GM12878 (cell line): ENCODE results near the gene PDCD1LG2. TPM values are rescaled to one million over a fixed set of nuclear protein-coding genes. Genes with fewer than 3 reads are reported as not detected.
"Not testable (repeated sequence)": the region's sequence is repeated elsewhere in the genome, so short reads cannot be mapped to it uniquely, and the experiment has no call there.

ENCODE experiments used
- ATAC-seq: fragments of 200-7000 bp; cut with Tn5 transposase; 3 replicates; pipeline ENCODE4 v1.9.1; 2020; ENCODE audit warnings: mild to moderate bottlenecking, moderate library complexity
- BruUV-seq: library from RNA; stranded (reverse); fragments of 400-500 nt; replicated peaks from 2 replicates; lab custom pipeline; 2021; lab: Mats Ljungman, UMichigan
- CTCF ChIA-PET: fragments of 300-600 bp; sonication (Branson Sonifier 250); formaldehyde crosslinking; extraction: SDS; loops from one replicate; lab custom pipeline; 2021; ENCODE audit warnings: inconsistent platforms; lab: Yijun Ruan, JAX
- POLR2A ChIA-PET: fragments of 350-600 bp; formaldehyde crosslinking; extraction: SDS; loops from one replicate; lab custom pipeline; 2021; ENCODE audit warnings: inconsistent platforms; lab: Charles Lee
- RAD21 ChIA-PET: fragments of 300-600 bp; sonication (Branson Sonifier 250); formaldehyde crosslinking; loops from one replicate; lab custom pipeline; 2023; ENCODE audit warnings: antibody characterized with exemption; ENCODE audit not compliant: unreplicated experiment; lab: Charles Lee
- SMC1A ChIA-PET: fragments of 300-600 bp; sonication (Branson Sonifier 250); formaldehyde crosslinking; loops from one replicate; lab custom pipeline; 2023; ENCODE audit not compliant: unreplicated experiment, uncharacterized antibody; lab: Charles Lee
- DNase-seq: peaks from one replicate; pipeline ENCODE4 v3.0.0-alpha.2; 2011; ENCODE audit warnings: low read depth, low spot score
- FAIRE-seq: peaks from 3 replicates; lab custom pipeline; 2011; peaks lifted over from hg19 to GRCh38; lab: Jason Lieb, UNC
- H2AFZ ChIP-seq: 2 replicates; pipeline ENCODE4 v1.6.0; 2011; ENCODE audit warnings: low read depth, low read length, control low read depth; ENCODE audit not compliant: control insufficient read depth
- H3K27ac ChIP-seq: 2 replicates; pipeline ENCODE4 v1.5.1; 2011; ENCODE audit warnings: control low read depth; ENCODE audit not compliant: control insufficient read depth, insufficient read depth
- H3K27me3 ChIP-seq, 2 experiments: replicated peaks in 1 of 2; 2 replicates each; pipeline versions ENCODE4 v1.6.0 to v1.6.1; 2011; ENCODE audit warnings: low read length in 1 of 2; ENCODE audit not compliant: control insufficient read depth in 2 of 2, insufficient read depth in 2 of 2
- H3K36me3 ChIP-seq, 2 experiments: 2 replicates each; pipeline ENCODE4 v1.5.1; 2011; ENCODE audit warnings: low read length in 1 of 2; ENCODE audit not compliant: control insufficient read depth in 2 of 2, insufficient read depth in 2 of 2
- H3K4me1 ChIP-seq: 2 replicates; pipeline ENCODE4 v1.6.1; 2011; ENCODE audit warnings: mild to moderate bottlenecking, low read length, moderate library complexity, mixed read lengths; ENCODE audit not compliant: control insufficient read depth, insufficient read depth
- H3K4me2 ChIP-seq: 2 replicates; pipeline ENCODE4 v1.6.0; 2011; ENCODE audit warnings: control low read depth; ENCODE audit not compliant: control insufficient read depth, insufficient read depth
- H3K4me3 ChIP-seq: fragments of 200-600 bp; sonication (generic); 2 replicates; pipeline ENCODE4 v1.5.1; 2016
- H3K79me2 ChIP-seq: 2 replicates; pipeline ENCODE4 v1.6.0; 2011; ENCODE audit warnings: low read length; ENCODE audit not compliant: control insufficient read depth, insufficient read depth
- H3K9ac ChIP-seq: 2 replicates; pipeline ENCODE4 v1.8.0; 2011; ENCODE audit warnings: low read length, control low read depth, mixed read lengths; ENCODE audit not compliant: control insufficient read depth, insufficient read depth
- H3K9me3 ChIP-seq: replicated peaks from 3 replicates; pipeline ENCODE4 v1.5.1; 2011; ENCODE audit warnings: mild to moderate bottlenecking, low read length; ENCODE audit not compliant: control insufficient read depth, insufficient read depth
- H4K20me1 ChIP-seq: 2 replicates; pipeline ENCODE4 v1.6.0; 2011; ENCODE audit not compliant: control insufficient read depth, insufficient read depth
- MTA3 ChIP-seq: IDR thresholded peaks from 2 replicates; pipeline ENCODE4 v1.6.1; 2012; ENCODE audit warnings: low read length, inconsistent platforms, borderline replicate concordance
- SIN3A ChIP-seq: IDR thresholded peaks from 2 replicates; pipeline ENCODE4 v1.6.1; 2012; ENCODE audit warnings: low read depth, low read length, improper control_type of control experiment
- WGBS: methylation state at CpG from one replicate; pipeline ENCODE4 v1.1.6; 2016; ENCODE audit warnings: low lambda C conversion rate; ENCODE audit not compliant: insufficient replicate concordance, insufficient coverage; ENCODE audit errors: missing lambda C conversion rate; 5-methylcytosine and 5-hydroxymethylcytosine counted together
- in situ Hi-C: fragments of 300-500 bp; cut with MboI; formaldehyde crosslinking; loops from 9 replicates; pipeline ENCODE4 v1.14.3; 2018; ENCODE audit warnings: mixed read lengths
- intact Hi-C: fragments of 100-400 bp; cut with micrococcal nuclease; formaldehyde crosslinking; loops from one replicate; pipeline ENCODE4 v1.14.2; 2022; ENCODE audit not compliant: unreplicated experiment
- polyA plus RNA-seq, 11 experiments: library from polyadenylated mRNA; depleted of rRNA in 4 of 11; unstranded in 6 of 11; stranded (reverse) in 5 of 11; fragments of >200 nt; fragmentation: Nextera tagmentation in 4 of 11; fragmentation: Illumina TruSeq in 1 of 11; extraction: Ambion mirVana in 4 of 11; extraction: Trizol in 1 of 11; gene quantifications; 1 replicate in 1 of 11; 2 replicates in 10 of 11; pipeline versions ENCODE4 v1.2.1 to v1.2.3, GENCODE V29; 2011 to 2016; ENCODE audit warnings: inconsistent platforms in 2 of 11, missing spikeins in 2 of 11, low read depth in 1 of 11
- total RNA-seq, 4 experiments: library from RNA; depleted of rRNA in 3 of 4; stranded (reverse); fragments of >200 nt in 3 of 4; fragmentation: Illumina TruSeq in 1 of 4; extraction: Trizol in 1 of 4; gene quantifications; 2 replicates each; pipeline versions ENCODE4 v1.2.1 to v1.2.3, GENCODE V29; 2013 to 2021
- TF ChIP-seq, protein P1 (sequence below): fragments of 450-650 bp; formaldehyde crosslinking; IDR thresholded peaks from 2 replicates; pipeline ENCODE4 v1.4.0; 2022; ENCODE audit warnings: mild to moderate bottlenecking, moderate library complexity

Gene PDCD1LG2
- total and polyA plus RNA-seq, 10 of the 15 experiments (the other 5 are each of a cell fraction or from before 2014, with no cell fraction given) = 1.5 to 37.3 (median 3.0) TPM

DNA sequence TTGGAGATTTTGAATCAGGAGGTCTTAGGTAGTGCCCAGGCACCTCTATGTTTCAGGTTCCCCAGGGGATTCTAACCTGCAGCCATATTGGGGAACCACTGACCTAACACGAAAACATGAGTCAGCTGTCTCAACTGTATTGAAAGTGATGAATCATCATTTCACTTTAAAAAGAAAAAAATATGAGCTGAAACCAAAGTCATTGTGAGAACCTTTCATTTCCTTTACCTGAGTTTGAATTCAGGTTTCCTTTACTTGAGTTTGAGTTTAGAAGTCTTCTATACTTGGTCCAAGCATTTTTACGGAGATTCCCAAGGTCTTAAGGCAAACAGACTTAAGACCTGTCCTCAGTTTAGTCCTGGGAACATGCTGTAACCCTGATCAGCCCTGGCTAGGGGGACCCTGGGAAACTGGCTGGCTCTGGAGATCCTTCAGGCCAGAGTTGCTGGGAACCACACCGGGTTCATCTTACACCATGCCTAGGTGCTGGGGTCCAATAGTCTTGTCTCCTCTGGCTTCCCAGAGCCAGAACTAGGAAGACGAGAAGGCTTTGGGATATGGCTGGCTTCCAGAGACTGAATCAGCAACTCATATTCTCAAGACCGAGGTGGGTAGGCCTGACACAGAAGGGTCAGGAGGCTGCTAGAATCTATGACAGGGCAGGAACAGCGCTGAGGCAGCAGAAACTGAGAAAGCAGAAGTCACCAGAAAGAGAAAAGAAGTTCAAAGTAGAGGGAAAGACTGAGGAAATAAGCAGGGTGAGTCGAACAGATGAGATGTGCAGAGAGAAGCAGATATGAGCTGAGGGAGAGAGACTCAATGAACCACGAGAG, 16.4 kb upstream of the PDCD1LG2 start (continued):
- TF ChIP-seq MTA3 = peak; percentile 68; the same call in 1 of the 2 replicates
- 0 out of 2 replicates have a peak, but pooled peaks have one; percentile 13 for TF ChIP-seq SIN3A
- TF ChIP-seq, protein P1, sequence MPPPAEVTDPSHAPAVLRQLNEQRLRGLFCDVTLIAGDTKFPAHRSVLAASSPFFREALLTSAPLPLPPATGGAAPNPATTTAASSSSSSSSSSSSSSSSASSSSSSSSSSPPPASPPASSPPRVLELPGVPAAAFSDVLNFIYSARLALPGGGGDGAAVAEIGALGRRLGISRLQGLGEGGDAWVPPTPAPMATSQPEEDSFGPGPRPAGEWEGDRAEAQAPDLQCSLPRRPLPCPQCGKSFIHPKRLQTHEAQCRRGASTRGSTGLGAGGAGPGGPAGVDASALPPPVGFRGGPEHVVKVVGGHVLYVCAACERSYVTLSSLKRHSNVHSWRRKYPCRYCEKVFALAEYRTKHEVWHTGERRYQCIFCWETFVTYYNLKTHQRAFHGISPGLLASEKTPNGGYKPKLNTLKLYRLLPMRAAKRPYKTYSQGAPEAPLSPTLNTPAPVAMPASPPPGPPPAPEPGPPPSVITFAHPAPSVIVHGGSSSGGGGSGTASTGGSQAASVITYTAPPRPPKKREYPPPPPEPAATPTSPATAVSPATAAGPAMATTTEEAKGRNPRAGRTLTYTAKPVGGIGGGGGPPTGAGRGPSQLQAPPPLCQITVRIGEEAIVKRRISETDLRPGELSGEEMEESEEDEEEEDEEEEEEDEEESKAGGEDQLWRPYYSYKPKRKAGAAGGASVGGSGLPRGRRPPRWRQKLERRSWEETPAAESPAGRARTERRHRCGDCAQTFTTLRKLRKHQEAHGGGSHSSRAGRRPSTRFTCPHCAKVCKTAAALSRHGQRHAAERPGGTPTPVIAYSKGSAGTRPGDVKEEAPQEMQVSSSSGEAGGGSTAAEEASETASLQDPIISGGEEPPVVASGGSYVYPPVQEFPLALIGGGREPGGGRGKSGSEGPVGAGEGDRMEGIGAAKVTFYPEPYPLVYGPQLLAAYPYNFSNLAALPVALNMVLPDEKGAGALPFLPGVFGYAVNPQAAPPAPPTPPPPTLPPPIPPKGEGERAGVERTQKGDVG (CRISPR knock-in tag) = no peak
- TF ChIP-seq, all 136 proteins: peak for 61

DNA sequence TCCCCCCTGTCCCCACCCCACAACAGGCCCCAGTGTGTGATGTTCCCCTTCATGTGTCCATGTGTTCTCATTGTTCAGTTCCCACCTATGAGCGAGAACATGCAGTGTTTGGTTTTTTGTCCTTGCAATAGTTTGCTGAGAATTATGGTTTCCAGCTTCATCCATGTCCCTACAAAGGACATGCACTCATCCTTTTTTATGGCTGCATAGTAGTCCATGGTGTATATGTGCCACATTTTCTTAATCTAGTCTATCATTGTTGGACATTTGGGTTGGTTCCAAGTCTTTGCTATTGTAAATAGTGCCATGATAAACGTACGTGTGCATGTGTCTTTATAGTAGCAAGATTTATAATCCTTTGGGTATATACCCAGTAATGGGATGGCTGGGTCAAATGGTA, 15.6 kb upstream of the PDCD1LG2 start:
- 98% methylated on average over 3 of the region's 3 CpGs for WGBS
- FAIRE-seq, BruUV-seq, H3K79me2 ChIP-seq, in situ Hi-C loops, H3K36me3 ChIP-seq, H3K4me3 ChIP-seq, H3K9me3 ChIP-seq, H3K27me3 ChIP-seq, DNase-seq, H4K20me1 ChIP-seq, H3K9ac ChIP-seq, ATAC-seq, H2AFZ ChIP-seq: not testable (repeated sequence)
- ChIA-PET SMC1A (interaction anchor here (0.6 to 5.0 kb wide), 16 partner anchors 9 to 101 kb away, joined by 3 to 99 read pairs (median 16); partner anchors contain the start of gene PDCD1LG2), RAD21 (interaction anchor here (0.6 to 3.7 kb wide), 14 partner anchors 12 to 96 kb away, joined by 3 to 144 read pairs (median 11); partner anchors contain the start of genes CD274 and PDCD1LG2), POLR2A (interaction anchor here (0.6 to 4.3 kb wide), 12 partner anchors 15 to 177 kb away, joined by 3 to 68 read pairs (median 4); partner anchors contain the start of genes CD274 and PDCD1LG2), CTCF (interaction anchor here (0.6 to 2.8 kb wide), 5 partner anchors 14 to 95 kb away, joined by 3 to 15 read pairs (median 11); partner anchors contain the start of genes CD274 and PDCD1LG2)
- intact Hi-C loops = loop anchor here (1.0 kb wide), 1 partner anchor 16 kb away; the partner anchor contains the start of gene PDCD1LG2
- Histone ChIP-seq H3K4me1 (peaks cover 16% of the 10 kb centered on the region), H3K27ac (peak overlapping the region; percentile 92; the same call in 1 of the 2 replicates), H3K4me2 (peak overlapping the region; percentile 5; the same call in 1 of the 2 replicates)
